B cell (primary cell): ENCODE data around the gene ZEB2. TPM values are rescaled to one million over a fixed set of nuclear protein-coding genes. Genes with fewer than 3 reads are reported as not detected.

Experiments
- ATAC-seq: fragments of 200-7000 bp; cut with Tn5 transposase; one replicate; pipeline ENCODE4 v1.10.0; 2021; ENCODE audit warnings: low read depth, mild to moderate bottlenecking, moderate number of reproducible peaks, moderate library complexity
- CTCF ChIA-PET: fragments of 350-600 bp; sonication (Branson Sonifier 250); formaldehyde crosslinking; loops from one replicate; lab custom pipeline; 2021; ENCODE audit warnings: antibody characterized with exemption, inconsistent platforms; lab: Charles Lee
- POLR2A ChIA-PET: fragments of 350-600 bp; sonication (Branson Sonifier 250); formaldehyde crosslinking; loops from one replicate; lab custom pipeline; 2021; ENCODE audit warnings: antibody characterized with exemption; lab: Charles Lee
- DNase-seq: peaks from one replicate; pipeline ENCODE4 v3.0.0; 2013
- H2AFZ ChIP-seq: 2 replicates; pipeline ENCODE4 v1.6.1; 2012; ENCODE audit warnings: mild to moderate bottlenecking, low read depth, low read length; ENCODE audit not compliant: insufficient read depth, poor library complexity, severe bottlenecking
- H3K27ac ChIP-seq, 2 donors: 1 replicate in 1 of 2; 2 replicates in 1 of 2; pipeline ENCODE4 v1.5.1; 2012 to 2013; ENCODE audit warnings: low read length in 2 of 2, mild to moderate bottlenecking in 2 of 2, moderate library complexity in 1 of 2
- H3K27me3 ChIP-seq, 4 experiments: fragments of 200-600 bp in 1 of 4; sonication (generic) in 1 of 4; replicated peaks in 1 of 4; 1 replicate in 2 of 4; 2 replicates in 2 of 4; pipeline versions ENCODE4 v1.6.1 to v1.7.0; 2013 to 2016; ENCODE audit warnings: low read length in 3 of 4, mild to moderate bottlenecking in 2 of 4, mixed read lengths in 1 of 4, moderate library complexity in 1 of 4; ENCODE audit not compliant: insufficient read depth in 4 of 4, control insufficient read depth in 3 of 4; ENCODE audit errors: control extremely low read depth in 1 of 4
- H3K36me3 ChIP-seq, 2 experiments: replicated peaks in 1 of 2; 1 replicate in 1 of 2; 2 replicates in 1 of 2; pipeline versions ENCODE4 v1.6.1 to v1.7.1; 2013; ENCODE audit warnings: low read length in 1 of 2; ENCODE audit not compliant: insufficient read depth in 2 of 2, control insufficient read depth in 1 of 2; ENCODE audit errors: control extremely low read depth in 1 of 2, extremely low read depth in 1 of 2
- H3K4me1 ChIP-seq, 2 donors: fragments of 200-600 bp in 1 of 2; sonication (generic) in 1 of 2; 1 replicate in 1 of 2; 2 replicates in 1 of 2; pipeline versions ENCODE4 v1.5.1 to v1.6.1; 2013 to 2017; ENCODE audit warnings: low read length in 2 of 2; ENCODE audit not compliant: control insufficient read depth in 2 of 2, insufficient read depth in 2 of 2
- H3K4me2 ChIP-seq: replicated peaks from 2 replicates; pipeline ENCODE3; 2012; ENCODE audit warnings: mild to moderate bottlenecking, low read depth, low read length; ENCODE audit not compliant: poor library complexity, severe bottlenecking
- H3K4me3 ChIP-seq, 5 experiments: fragments of 200-600 bp in 1 of 5; sonication (generic) in 1 of 5; 1 replicate in 3 of 5; 2 replicates in 2 of 5; pipeline versions ENCODE4 v1.5.1 to v1.7.0; 2011 to 2016; ENCODE audit warnings: low read length in 4 of 5, mild to moderate bottlenecking in 4 of 5, low read depth in 2 of 5, control low read depth in 1 of 5, moderate library complexity in 1 of 5; ENCODE audit not compliant: insufficient read depth in 1 of 5; ENCODE audit errors: control extremely low read depth in 1 of 5, extremely low read depth in 1 of 5
- H3K79me2 ChIP-seq: fragments of 200-600 bp; sonication (generic); one replicate; pipeline ENCODE4 v1.6.0; 2016; ENCODE audit warnings: low read length; ENCODE audit not compliant: control insufficient read depth, insufficient read depth
- H3K9ac ChIP-seq: fragments of 200-600 bp; sonication (generic); 2 replicates; pipeline ENCODE4 v1.6.1; 2017; ENCODE audit warnings: mild to moderate bottlenecking, low read length, moderate library complexity
- H3K9me3 ChIP-seq, 3 donors: one replicate each; pipeline versions ENCODE4 v1.6.1 to v1.7.1; 2013; ENCODE audit warnings: low read length in 2 of 3; ENCODE audit not compliant: control insufficient read depth in 2 of 3, insufficient read depth in 1 of 3; ENCODE audit errors: control extremely low read depth in 1 of 3
- H4K20me1 ChIP-seq: 2 replicates; pipeline ENCODE4 v1.6.0; 2012; ENCODE audit warnings: mild to moderate bottlenecking, low read length; ENCODE audit not compliant: insufficient read depth, control insufficient read depth, poor library complexity, severe bottlenecking
- H3K27ac Mint-ChIP-seq: one replicate; pipeline ENCODE4 v1.8.0; 2021; ENCODE audit warnings: mixed read lengths
- H3K27me3 Mint-ChIP-seq: one replicate; pipeline ENCODE4 v1.8.0; 2021; ENCODE audit warnings: mixed read lengths
- H3K4me1 Mint-ChIP-seq: one replicate; pipeline ENCODE4 v1.8.0; 2021; ENCODE audit warnings: mixed read lengths
- H3K4me3 Mint-ChIP-seq: one replicate; pipeline ENCODE4 v1.8.0; 2021; ENCODE audit warnings: mixed read lengths
- H3K9me3 Mint-ChIP-seq: one replicate; pipeline ENCODE4 v1.8.0; 2022; ENCODE audit warnings: mixed read lengths; ENCODE audit not compliant: insufficient read depth
- CTCF ChIP-seq: fragments of 200-600 bp; IDR thresholded peaks from one replicate; pipeline ENCODE4 v1.8.0; 2022; ENCODE audit warnings: antibody characterized with exemption, mild to moderate bottlenecking
- EZH2 ChIP-seq: IDR thresholded peaks from 2 replicates; pipeline ENCODE4 v1.6.1; 2012; ENCODE audit warnings: borderline replicate concordance, low read depth, mild to moderate bottlenecking, moderate library complexity, low read length; ENCODE audit not compliant: insufficient read depth, poor library complexity, severe bottlenecking
- WGBS: methylation state at CpG from one replicate; pipeline ENCODE4 v1.1.5; 2013; ENCODE audit warnings: missing lambda C conversion rate; ENCODE audit not compliant: insufficient coverage; 5-methylcytosine and 5-hydroxymethylcytosine counted together
- intact Hi-C: fragments of 100-400 bp; cut with micrococcal nuclease; formaldehyde crosslinking; loops from one replicate; pipeline ENCODE4 v1.10.0; 2022
- polyA plus RNA-seq: library from polyadenylated mRNA; depleted of rRNA; stranded (reverse); fragments of >200 nt; gene quantifications from 2 replicates; pipeline ENCODE4 v1.2.3, GENCODE V29; 2012
- total RNA-seq, 2 donors: library from RNA; stranded (reverse); fragments of 120-200 nt in 1 of 2; gene quantifications; 1 replicate in 1 of 2; 2 replicates in 1 of 2; pipeline versions ENCODE4 v1.2.3 to v1.2.4, GENCODE V29; 2013 to 2022

ZEB2 gene
- total and polyA plus RNA-seq, 2 donors (not counting 1 experiment from before 2014, with no cell fraction given), result 56.3 to 217 TPM

GRCh38 chr2:144402251-144402650 is 117.7 kb downstream of the ZEB2 start:
- CTCF ChIA-PET, result interaction anchor here (1.1 kb wide), 1 partner anchor 14 kb away, joined by 3 read pairs; no protein-coding TSS in a partner anchor
- TF ChIP-seq EZH2 (no peak), CTCF (no peak)
- no peaks in the 10 kb centered on the region for H3K27me3 ChIP-seq
- Mint-ChIP-seq H3K4me3 (no peak overlapping the region), H3K4me1 (peaks cover 23% of the 10 kb centered on the region), H3K27me3 (no peaks in the 10 kb centered on the region), H3K9me3 (no peaks in the 10 kb centered on the region), H3K27ac (no peak overlapping the region)
- WGBS, result no CpG with 5 or more reads among the region's 6 CpGs
- no peak for ATAC-seq
- H3K4me1 ChIP-seq, result peaks cover 0 to 10% of the 10 kb centered on the region in 2 donors
- H3K27ac ChIP-seq, result no peak overlapping the region
- H4K20me1 ChIP-seq, result peaks cover 4% of the 10 kb centered on the region
- DNase-seq, result no peak
- no peak overlapping the region for H3K4me2 ChIP-seq
- H3K4me3 ChIP-seq, result no peak overlapping the region
- H3K36me3 ChIP-seq, result peaks cover 1 to 80% of the 10 kb centered on the region in 2 experiments
- peaks cover 15% of the 10 kb centered on the region for H3K79me2 ChIP-seq
- no peaks in the 10 kb centered on the region for H3K9me3 ChIP-seq
- POLR2A ChIA-PET, result no interaction called here
- H2AFZ ChIP-seq, result no peak overlapping the region
- no peak overlapping the region for H3K9ac ChIP-seq
- intact Hi-C loops, result no loop called here

GRCh38 chr2:144401036-144401435 is 118.9 kb downstream of the ZEB2 start:
- no peak for DNase-seq
- Histone ChIP-seq H4K20me1 (peaks cover 4% of the 10 kb centered on the region), H3K27ac (no peak overlapping the region), H3K79me2 (peaks cover 7% of the 10 kb centered on the region), H3K4me1 (peaks cover 0 to under 1% of the 10 kb centered on the region in 2 donors), H3K36me3 (peaks cover 1 to 83% of the 10 kb centered on the region in 2 experiments), H3K9ac (no peak overlapping the region), H3K9me3 (no peaks in the 10 kb centered on the region), H3K4me3 (no peak overlapping the region), H3K27me3 (no peaks in the 10 kb centered on the region), H2AFZ (no peak overlapping the region), H3K4me2 (no peak overlapping the region)
- TF ChIP-seq EZH2 (no peak), CTCF (no peak)
- H3K9me3 Mint-ChIP-seq, result no peaks in the 10 kb centered on the region
- POLR2A ChIA-PET, result no interaction called here
- WGBS, result no CpG with 5 or more reads among the region's 3 CpGs
- no peaks in the 10 kb centered on the region for H3K27me3 Mint-ChIP-seq
- no peak for ATAC-seq
- H3K4me3 Mint-ChIP-seq, result no peak overlapping the region
- CTCF ChIA-PET, result interaction anchor here (0.7 kb wide), 2 partner anchors 51 to 215 kb away, joined by 3 read pairs; no protein-coding TSS in a partner anchor
- no peak overlapping the region for H3K27ac Mint-ChIP-seq
- peaks cover 12% of the 10 kb centered on the region for H3K4me1 Mint-ChIP-seq
- intact Hi-C loops, result no loop called here
